AG20443 (cell line): Measurements from ENCODE around the gene RMP24.
"Not testable (repeated sequence)": the region's sequence is repeated elsewhere in the genome, so short reads cannot be mapped to it uniquely, and the experiment has no call there.

ENCODE experiments used
- DNase-seq: peaks from one replicate; pipeline ENCODE4 v3.0.0; 2012; ENCODE audit warnings: low spot score, mixed read lengths

Gene RMP24

DNA sequence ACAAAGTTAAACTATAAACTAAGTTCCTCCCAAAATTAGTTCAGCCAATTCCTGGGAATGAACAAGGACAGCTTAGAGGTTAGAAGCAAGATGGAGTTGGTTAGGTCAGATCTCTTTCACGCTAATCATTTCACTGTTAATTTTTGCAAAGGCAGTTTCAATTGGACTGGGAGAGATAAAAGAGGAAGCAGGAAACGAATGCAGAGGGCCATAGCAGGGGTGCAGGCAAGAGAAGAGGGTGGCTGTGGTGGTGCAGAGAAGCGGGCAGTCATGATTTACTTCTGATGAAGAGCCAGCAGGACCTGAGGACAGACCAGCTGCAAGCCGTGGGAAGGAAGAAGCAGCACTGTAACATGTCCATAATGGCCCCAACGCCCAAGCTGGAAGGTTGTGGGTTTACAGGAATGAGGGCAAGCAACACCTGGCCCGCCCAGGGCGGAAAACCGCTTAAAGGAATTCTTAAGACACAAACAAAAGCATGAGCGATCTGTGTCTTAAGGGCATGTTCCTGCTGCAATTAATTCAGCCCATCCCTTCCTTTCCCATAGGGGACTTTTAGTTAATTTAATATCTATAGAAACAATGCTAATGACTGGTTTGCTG lies 4.1 kb upstream of the RMP24 start:
- no peak for DNase-seq

GRCh38 chr18:35969676-35970075 lies 2.8 kb upstream of the RMP24 start:
- DNase-seq = no peak

DNA sequence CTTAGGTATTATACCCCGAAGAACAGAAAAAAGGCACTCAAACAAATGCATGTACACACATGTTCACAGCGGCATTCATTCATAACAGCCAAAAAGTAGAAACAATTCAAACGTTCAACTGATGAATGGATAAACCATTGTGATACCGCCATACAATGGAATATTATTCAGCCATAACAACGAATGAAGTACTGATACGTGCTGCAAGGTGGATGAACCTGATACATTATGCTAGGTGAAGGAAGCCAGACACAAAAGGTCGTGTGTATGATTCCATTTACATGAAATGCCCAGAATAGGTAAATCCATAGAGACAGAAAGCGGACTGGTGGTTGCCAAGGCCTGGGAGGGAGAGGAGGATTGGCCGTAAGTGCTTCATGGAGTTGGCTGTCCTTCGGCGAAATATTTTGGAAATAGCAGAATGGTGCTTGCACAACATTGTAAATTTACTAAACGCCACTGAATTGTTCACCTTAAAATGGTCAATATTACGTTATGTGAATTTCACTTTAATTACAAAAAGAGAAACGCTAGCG lies 750 bp upstream of the RMP24 start:
- DNase-seq = no peak

GRCh38 chr18:35973650-35974049 lies 1.2 kb downstream of the RMP24 start:
- no peak for DNase-seq

DNA sequence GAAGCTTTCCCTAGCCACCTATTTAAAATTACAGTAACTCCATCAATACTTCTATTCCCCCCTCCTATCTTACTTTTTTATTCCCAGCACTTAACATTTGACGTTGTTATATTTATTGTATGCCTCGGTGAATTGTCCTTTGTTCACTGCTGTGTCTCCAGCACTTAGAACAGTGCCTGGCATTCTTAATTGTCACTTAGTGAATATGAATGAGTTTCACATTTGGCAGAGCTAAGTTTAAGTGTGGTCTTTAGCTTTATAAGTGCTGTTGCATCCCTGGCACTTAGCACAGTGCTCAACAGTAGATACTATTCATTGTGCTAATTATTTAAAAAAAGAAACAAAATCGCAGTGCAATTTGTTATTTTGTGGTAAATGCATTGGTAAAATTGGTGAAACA lies 1.7 kb downstream of the RMP24 start:
- no peak for DNase-seq

- no peak for DNase-seq
These were observed 6.6 kb downstream of the RMP24 start for GRCh38 chr18:35979112-35979511.

- no peak for DNase-seq
These were observed 10.1 kb downstream of the RMP24 start for GRCh38 chr18:35982409-35983114.

- DNase-seq = no peak
These were observed 10.7 kb downstream of the RMP24 start for GRCh38 chr18:35983147-35983546.

- DNase-seq = peak; percentile 48
These were observed 11.3 kb downstream of the RMP24 start for GRCh38 chr18:35983818-35984217.

DNA sequence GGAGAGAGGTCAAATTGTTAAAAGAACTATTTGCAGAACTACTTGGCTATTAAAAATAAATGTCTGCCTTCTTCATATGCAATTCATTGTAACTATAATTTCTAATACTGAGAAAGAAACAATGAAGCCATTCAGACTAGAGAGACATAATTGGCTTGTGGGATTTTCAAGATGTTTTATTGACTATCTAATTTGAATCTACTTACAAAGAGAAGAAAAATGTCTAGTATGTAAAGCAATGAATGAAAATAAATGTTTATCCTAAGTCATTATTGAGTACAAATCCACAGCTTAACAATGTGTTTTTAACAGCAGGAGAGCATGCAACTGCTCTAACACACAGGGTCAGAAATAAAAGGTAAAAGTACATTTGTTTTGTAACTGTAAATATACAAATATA lies 19.2 kb downstream of the RMP24 start:
- no peak for DNase-seq

- DNase-seq = no peak
These were observed 20.5 kb downstream of the RMP24 start for GRCh38 chr18:35993013-35993412.

DNA sequence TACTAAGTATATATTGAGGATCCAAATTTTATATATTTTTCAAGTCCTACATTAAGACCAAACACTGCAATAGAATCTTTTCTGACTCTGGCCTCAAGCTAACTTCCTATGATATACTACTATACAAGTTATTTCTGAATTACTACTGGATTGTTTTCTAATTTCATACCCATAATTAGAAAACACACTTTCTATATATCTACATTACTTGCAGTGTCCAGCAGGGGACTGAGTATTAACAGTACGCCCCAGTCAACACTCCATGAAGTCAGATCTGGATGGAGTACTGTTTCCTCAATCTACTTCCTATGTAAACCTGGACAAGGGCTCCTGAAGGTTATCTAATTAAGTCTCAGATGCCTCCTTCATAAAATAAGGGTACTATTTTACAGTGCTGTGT lies 26.5 kb downstream of the RMP24 start:
- DNase-seq = no peak

DNA sequence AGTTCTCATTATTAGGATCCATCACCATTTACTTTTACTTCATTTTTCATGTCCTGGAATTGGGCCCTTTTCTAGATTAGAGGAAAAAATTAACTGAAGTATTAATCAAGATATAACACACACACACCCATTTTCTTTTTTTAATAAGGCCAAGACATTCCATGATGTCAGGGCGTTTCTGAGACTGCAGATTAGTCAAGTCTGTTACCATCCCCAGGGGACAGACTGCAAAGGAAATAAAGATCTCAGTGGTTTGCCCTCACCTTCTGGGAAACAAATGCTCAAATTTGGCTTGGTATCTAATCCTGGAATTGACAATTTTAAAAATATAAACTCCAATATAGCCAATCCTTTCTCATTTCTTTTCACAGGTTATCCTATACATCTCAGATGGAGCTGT lies 27.4 kb downstream of the RMP24 start:
- DNase-seq = peak; percentile 17

DNA sequence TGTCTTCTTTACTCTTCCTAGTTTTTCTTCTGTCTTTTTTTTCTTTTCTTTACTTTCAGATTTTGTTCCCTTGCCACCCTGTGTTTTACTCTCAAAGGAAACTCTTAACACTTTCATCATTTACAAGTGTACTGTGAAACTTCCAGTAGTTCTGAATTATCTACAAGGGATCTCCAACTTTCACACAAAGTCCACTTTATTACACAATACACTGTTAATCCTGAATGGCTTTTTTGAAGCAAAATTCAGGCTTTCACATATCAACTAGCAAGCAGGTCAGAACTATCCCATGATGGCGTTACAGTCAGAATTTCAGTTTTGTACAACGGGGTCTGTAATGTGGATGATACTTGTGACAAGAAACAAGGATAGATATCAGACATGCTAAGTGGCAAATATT lies 34.5 kb downstream of the RMP24 start:
- no peak for DNase-seq

- no peak for DNase-seq
These were observed 36.7 kb downstream of the RMP24 start for GRCh38 chr18:36009214-36009613.

DNA sequence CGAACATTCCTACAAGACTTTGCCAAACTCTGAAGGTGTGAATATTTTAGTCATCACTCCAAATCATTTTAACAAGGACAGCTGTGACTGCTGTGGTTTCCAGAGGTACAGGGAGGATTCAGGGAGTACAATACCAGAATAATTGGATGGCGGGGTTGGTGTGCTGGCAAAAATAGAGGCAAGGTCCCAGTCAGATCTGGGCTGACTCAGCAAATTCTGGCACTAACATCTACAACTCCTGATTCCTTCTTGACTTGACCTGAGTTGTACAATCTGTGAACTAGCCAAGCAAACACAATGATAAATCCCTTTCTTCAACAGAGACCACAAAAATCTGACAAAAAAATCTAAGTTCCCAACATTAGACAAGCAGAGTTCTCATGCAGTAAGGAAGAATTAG lies 40.4 kb downstream of the RMP24 start:
- no peak for DNase-seq

- DNase-seq = no peak
These were observed 43.1 kb downstream of the RMP24 start for GRCh38 chr18:36015629-36016028.

- no peak for DNase-seq
These were observed 44.8 kb downstream of the RMP24 start for GRCh38 chr18:36017232-36017631.

DNA sequence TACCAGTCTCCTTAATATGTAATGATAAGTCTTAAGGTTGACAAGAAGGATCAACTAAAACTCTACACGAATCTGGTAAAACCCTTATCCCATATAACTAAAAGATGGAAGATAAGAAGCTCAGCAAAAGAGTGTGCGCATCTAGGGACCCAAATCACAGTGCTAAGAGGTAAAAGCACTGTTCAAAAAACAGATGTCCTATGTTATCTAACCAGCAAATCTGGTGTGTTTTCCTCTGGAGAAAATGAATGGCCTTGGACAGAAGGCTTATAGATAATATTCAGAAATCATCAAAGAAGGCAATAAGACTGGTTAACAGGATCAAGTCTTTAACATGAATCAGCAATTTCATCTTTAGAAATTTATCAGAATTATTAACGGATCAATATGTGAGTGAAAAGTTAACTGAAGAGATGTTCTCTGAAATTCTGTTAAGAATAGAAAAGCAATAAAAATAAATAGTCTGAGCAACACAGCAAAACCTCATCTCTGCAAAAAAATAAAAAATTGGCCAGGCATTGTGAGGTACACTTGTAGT lies 47.8 kb downstream of the RMP24 start:
- DNase-seq = no peak

DNA sequence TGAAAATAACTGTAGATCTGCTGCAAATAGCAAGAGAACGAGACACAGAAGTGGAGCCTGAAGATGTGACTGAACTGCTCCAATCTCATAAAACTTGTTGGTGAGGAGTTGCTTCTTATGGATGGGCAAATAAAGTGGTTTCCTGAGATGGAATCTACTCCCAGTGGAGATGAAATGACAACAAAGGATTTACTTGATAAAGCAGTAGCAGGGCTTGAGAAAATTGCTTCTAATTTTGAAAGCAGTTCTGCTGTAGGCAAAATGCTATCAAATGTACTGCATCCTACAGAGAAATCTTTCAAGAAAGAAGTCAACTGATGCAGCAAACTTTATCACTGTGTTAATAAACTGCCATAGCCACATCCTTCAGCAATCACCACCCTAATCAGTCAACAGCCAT lies 50.9 kb downstream of the RMP24 start:
- no peak for DNase-seq

GRCh38 chr18:36024241-36024640 lies 51.8 kb downstream of the RMP24 start:
- not testable (repeated sequence) for DNase-seq

DNA sequence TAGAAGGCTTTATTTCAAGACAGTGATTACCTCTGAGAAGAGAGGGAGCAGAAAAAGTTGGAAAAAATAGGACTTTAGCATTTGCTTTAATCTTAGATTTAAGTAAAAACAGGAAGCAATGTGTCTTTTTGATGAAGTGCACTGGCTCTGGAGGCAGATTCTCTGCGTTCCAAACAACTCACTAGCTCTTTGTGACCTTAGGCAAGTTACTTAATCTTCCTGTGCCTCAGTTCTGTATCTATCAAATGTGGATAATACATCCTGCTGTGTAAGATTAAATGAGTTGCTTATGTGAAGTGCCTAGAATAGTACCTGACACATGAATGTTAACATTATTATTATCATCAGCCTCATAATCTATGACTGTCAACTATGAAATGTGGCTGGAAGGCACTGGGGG lies 52.5 kb downstream of the RMP24 start:
- no peak for DNase-seq

DNA sequence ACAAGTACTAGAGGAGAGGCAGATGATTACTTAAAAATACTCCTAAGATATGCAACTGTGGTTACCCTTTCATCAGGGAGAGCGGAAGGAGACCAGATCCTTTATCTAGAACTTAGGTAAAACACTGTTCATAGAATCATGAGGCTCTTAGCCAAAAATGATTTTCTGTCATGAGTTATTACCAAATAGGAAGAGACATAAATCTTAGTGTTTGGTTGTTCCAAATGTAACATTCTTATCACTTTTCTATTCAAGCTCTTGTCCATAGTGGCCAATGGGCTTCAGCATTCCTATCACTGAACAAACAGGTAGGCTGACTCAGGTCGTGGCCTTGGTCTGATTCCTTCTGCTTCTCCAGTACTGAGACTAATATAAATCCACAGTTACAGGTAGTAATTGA lies 56.4 kb downstream of the RMP24 start:
- DNase-seq = no peak
